SHP77 (cell line): ENCODE measurements around the gene ZNF398.
"Not testable (repeated sequence)": the region's sequence is repeated elsewhere in the genome, so short reads cannot be mapped to it uniquely, and the experiment has no call there.

Experiments used
- DNase-seq, 2 experiments: peaks; one replicate each; lab custom pipeline; 2025; lab: John Stamatoyannopoulos, UW

Gene ZNF398, protein sequence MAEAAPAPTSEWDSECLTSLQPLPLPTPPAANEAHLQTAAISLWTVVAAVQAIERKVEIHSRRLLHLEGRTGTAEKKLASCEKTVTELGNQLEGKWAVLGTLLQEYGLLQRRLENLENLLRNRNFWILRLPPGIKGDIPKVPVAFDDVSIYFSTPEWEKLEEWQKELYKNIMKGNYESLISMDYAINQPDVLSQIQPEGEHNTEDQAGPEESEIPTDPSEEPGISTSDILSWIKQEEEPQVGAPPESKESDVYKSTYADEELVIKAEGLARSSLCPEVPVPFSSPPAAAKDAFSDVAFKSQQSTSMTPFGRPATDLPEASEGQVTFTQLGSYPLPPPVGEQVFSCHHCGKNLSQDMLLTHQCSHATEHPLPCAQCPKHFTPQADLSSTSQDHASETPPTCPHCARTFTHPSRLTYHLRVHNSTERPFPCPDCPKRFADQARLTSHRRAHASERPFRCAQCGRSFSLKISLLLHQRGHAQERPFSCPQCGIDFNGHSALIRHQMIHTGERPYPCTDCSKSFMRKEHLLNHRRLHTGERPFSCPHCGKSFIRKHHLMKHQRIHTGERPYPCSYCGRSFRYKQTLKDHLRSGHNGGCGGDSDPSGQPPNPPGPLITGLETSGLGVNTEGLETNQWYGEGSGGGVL

GRCh38 chr7:149147072-149147751, at the start of gene ZNF398:
Gene ZNF398, plus strand, starts transcription at chr7:149147453. Its CDS starts 290 bp downstream, at chr7:149147743.
- DNase-seq = peak; percentile 62 to 68

GRCh38 chr7:149099058-149099457, 48.2 kb upstream of the ZNF398 start:
- no peak for DNase-seq

GRCh38 chr7:149100821-149101220, 46.4 kb upstream of the ZNF398 start:
- DNase-seq = no peak

- DNase-seq = no peak
Measured at GRCh38 chr7:149102666-149103065, 44.6 kb upstream of the ZNF398 start.

GRCh38 chr7:149103424-149103823, 43.8 kb upstream of the ZNF398 start:
- DNase-seq = no peak

- no peak for DNase-seq
Measured at GRCh38 chr7:149104214-149104613, 43.0 kb upstream of the ZNF398 start.

DNA sequence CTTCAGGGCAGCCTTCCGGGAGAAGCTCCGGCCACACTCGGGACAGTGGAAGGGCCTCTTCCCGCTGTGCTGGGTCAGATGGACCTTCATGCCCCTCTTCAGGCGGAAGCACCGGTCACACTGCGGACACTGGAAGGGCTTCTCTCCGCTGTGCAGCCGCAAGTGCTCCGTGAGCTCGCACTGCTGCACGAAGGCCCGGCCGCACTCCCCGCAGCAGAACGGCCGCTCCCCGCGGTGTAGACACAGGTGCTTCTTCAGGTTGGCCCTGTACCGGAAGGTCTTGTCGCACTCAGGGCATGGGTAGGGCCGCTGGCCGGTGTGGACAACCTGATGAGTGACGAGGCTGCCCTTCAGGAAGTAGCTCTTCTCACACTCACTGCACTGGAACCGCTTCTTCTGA, 42.5 kb upstream of the ZNF398 start:
- DNase-seq = no peak

DNA sequence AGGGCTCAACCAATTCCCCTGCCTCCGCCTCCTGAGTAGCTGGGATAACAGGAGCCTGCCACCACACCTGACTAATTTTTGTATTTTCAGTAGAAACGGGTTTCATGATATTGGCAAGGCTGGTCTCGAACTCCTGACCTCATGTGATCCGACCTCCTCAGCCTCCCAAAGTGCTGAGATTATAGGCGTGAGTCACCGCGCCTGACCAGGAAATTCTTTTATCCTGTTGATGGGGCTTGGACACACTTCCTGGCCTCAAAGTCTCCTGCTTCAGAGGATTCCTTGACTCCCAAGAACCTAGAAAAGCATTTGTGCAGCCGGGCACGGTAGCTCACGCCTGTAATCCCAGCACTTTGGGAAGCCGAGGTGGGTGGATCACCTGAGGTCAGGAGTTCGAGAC, 37.3 kb upstream of the ZNF398 start:
- DNase-seq = no peak

GRCh38 chr7:149125189-149125862, 21.9 kb upstream of the ZNF398 start:
- DNase-seq = no peak

- DNase-seq = peak; percentile 75 to 86
Measured at GRCh38 chr7:149125863-149126661, 21.2 kb upstream of the ZNF398 start, which contains the start of gene ZNF425. Gene ZNF425, minus strand, starts transcription at chr7:149126324. Its CDS starts 111 bp downstream, at chr7:149126213.

DNA sequence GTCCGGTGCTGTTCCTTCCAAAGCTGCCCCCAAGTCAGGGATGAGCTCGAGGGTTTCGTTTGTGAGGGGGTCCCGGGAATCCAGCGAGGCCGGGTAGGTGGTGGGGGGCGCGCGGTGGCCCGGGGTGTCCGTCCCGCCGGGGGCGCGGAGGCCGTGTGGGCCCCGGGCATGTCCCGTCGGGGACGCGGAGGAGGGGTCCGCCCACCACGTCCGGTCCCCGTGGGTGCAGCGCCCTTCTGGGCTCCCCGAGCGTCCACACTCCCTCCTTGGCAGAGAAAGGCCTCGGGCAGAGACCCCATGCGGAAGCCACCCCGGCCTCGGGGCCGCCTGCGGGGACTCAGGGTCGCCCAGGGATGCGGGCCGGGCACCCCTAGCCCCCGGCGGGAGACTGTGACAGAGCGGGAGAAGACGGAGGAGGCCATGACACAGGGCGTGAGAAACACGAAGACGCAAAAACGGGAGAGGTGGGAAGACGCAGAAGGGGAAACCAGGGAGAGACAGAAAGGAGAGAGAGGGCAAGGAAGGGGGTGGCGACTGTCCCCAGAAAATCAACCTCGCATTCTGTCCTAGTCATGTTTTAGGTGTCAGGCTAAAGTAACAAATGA, 20.5 kb upstream of the ZNF398 start:
- peak; percentile 36 to 39 for DNase-seq

DNA sequence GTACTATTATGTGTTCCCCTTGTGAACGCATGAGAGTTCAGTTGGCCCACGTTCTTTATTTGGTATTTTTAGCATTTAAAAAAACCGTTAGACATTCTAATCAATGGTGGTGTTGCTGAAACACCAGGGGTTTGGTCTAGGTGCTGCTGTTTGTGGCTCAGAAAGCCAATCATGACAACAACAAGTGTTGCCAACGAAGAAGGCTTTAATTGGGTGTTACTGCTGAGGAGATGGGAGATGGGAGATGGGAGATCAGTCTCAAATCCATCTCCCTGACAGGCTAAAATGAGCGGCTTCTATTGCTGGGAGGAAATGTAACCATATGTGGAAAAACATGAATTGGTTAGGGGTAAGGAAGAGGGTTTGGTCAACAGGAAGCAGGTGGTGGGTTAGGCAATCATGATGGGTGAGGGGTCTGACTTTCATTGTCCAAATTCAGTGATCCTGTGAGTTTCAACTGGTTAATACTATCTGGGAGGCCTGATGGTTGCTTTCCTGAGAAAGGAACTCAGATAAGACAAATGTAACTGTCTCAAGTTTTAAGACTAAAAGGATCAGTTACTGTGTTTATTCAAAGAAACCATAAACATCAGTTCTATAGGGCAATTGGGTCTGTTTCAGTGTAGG, 16.6 kb upstream of the ZNF398 start:
- DNase-seq = no peak

DNA sequence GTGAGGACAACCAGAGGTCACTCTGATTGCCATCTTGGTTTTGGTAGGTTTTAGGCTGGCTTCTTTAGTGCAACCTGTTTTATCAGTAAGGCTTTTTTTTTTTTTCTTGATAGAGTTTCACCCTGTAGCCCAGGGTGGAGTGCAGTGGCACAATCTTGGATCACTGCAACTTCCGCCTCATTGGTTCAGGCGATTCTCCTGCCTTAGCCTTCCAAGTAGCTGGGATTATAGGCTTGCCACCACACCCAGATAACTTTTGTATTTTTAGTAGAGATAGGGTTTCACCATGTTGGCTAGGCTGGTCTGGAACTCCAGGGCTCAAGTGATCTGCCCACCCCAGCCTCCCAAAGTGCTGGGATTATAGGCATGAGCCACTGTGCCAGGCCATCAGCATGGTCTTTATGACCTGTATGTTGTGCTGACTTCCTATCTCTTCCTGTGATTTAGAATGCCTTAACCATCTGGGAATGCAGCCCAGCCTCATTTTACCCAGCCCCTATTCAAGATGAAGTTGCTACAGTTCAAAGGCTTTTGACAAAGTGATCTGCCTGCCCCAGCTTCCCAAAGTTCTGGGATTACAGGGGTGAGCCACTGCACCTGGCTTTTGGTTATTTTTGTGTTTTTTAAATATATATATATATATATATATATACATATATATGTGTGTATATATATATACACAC, 14.1 kb upstream of the ZNF398 start:
- no peak for DNase-seq

GRCh38 chr7:149136118-149136517, 11.1 kb upstream of the ZNF398 start:
- no peak for DNase-seq

DNA sequence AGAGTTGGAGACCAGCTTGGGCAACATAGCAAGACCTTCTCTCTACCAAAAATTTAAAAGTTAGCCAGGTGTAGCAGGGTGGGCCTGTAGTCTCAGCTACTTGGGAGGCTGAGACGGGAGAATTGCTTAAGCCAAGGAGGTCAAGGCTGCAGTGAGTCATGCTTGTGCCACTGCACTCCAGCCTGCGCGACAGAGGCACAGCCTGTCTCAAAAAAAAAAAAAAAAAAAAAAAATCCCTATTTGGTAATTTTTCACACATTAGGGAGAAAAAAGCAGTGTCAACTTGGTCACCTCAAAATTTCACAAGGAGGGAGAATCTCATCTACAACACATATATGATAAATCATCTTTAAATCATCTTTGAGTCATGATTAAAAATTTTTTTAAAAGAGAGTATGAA, 6.4 kb upstream of the ZNF398 start:
- no peak for DNase-seq

DNA sequence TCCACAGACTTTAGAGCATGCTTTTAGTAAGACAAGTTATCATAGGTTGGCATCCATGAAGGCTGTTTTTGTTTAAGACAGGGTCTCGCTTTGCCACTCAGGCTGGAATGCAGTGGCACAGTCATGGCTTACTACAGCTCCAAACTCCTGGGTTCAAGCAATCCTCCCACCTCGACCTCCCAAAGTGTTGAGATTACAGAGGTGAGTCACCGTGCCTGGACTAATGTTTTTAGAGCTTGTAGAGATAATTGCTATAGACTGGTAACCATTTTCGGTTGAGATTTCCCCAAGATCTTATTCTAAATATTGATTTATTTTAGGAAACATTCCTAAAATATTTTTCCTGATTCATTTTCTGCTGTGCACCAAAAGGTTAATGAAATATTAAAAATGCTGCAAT, 5.4 kb upstream of the ZNF398 start:
- DNase-seq = no peak

GRCh38 chr7:149144436-149144922, 2.8 kb upstream of the ZNF398 start:
- DNase-seq = not testable (repeated sequence)

DNA sequence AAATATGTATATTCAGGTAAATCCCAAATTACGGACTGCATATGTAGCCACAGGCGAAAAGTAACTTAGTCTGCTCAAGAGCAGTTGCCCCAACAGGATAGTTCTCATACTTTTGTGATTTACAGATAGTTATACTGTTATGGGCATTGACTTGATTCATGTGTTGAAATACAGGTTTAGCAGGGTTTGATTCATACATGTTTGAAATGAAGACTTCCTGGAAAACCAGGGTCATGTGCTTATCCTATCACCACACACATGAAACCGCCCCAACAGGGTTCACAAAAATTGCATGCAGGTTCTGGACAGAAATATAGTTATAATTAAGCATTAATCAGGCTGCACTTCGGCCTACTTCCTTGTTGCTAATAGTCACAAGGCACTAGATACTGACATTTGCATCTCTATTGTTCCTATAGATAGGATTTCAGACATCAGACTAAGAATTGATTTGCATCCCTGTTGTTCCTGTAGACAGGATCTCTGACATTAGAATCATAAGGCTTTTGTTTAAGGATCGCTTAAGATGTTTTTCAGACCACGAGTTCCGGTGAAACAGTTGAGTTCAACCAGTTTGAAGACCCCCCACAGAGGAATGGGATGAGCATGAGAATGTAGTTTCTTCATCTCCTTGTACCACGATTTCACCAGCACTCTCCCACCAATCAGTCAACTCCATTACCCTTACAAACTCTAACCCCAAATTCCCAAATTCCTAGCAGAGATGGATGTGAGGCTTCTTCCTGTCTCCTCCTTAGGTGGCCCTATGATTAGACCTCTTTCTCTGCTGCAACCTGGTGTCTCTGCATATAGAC, 2.0 kb upstream of the ZNF398 start:
- DNase-seq = no peak
